GM18867 (cell line): ENCODE results near the gene THOP1.

Experiments
- ATAC-seq: cut with Tn5 transposase; IDR thresholded peaks from one replicate; pipeline ENCODE4 v1.9.1; 2021; ENCODE audit warnings: mild to moderate bottlenecking, moderate library complexity; ENCODE audit not compliant: unreplicated experiment

THOP1 gene

DNA sequence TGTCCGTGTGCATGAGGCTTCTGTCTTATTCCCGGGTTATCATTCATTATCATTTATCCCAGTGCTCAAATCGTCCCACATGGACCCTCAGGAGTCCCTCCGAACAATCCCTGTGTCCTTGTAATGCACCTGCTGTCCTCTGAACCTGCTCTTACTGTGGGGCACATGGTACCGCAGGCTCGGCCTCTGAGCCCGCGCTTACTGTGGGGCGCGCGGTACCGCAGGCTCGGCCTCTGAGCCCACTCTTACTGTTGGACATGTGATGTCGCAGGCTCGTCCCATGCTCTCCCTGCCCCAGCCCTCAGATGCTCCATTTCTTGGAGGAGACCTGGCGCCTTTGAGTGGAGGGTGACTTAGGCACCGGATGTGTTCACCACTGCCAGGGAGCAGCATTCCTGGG, 17.5 kb downstream of the THOP1 start:
- no peak for ATAC-seq

DNA sequence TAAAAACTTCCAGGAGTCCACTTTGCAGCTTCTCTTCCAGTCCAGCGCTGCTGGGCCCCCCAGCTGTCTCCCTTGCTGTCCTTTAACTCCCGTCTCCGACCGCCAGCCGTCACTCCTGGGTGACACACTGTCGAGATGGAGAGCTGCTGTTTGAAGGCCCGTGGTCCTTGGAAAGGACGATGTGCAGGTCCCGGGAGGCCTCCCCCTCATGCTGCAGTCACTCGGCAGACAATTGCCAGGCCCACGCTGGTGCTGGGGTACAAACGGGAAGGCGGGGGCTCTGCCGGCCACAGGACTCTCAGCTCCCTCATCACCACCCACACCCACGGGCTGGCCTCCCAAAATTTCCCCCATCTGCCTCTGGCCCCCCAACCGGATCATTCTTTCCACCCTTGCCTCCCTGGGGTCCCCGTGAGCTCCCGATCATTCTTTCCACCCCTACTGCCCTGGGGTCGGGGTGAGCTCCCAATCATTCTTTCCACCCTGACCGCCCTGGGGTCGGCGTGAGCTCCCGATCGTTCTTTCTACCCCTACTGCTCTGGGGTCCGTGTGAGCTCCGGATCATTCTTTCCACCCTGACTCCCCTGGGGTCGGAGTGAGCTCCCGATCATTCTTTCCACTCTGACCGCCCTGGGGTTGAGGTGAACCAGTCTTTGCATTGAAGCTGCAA, 18.3 kb downstream of the THOP1 start:
- no peak for ATAC-seq

DNA sequence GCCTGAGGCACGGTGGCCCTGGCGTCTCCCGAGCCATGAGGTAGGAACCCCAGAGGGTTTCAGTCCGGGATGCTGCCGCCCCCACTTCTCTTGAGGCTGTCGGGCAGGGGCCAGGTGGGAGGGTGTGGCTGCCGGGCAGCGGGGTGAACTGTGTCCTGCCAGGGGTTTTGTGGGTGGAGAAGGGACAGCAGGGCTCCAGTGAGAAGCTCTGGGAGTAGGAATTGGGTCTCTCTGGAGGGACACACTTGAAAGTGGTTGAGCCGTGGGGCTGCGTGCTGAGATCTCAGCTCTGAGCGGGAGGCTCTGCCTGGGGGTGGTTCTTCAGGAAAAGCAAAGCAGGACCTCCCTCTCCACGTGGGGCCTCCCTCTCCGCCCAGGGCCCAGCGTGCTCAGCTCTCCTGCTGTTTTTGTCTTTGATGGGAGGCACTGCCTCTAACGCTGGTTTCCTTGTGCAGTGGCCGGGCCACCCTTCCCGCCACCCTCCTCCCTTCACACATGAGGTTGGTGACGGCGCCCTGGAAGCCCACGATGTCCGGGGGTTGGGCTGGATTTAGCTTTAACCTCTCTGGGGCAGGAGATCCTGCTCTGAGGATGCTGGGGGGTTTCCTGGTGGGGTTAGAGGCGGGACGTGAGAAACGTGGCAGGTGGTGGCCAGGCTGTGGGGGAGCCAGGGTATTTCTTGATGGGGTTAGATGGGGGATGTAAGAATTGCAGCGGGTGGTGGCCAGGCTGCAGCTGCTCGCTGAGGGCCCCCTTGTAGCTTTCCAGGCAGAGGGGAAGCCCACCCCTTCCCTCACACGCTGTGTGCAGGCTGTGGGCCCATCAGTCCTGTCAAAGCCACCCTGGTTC, 19.1 kb downstream of the THOP1 start:
- ATAC-seq = no peak

DNA sequence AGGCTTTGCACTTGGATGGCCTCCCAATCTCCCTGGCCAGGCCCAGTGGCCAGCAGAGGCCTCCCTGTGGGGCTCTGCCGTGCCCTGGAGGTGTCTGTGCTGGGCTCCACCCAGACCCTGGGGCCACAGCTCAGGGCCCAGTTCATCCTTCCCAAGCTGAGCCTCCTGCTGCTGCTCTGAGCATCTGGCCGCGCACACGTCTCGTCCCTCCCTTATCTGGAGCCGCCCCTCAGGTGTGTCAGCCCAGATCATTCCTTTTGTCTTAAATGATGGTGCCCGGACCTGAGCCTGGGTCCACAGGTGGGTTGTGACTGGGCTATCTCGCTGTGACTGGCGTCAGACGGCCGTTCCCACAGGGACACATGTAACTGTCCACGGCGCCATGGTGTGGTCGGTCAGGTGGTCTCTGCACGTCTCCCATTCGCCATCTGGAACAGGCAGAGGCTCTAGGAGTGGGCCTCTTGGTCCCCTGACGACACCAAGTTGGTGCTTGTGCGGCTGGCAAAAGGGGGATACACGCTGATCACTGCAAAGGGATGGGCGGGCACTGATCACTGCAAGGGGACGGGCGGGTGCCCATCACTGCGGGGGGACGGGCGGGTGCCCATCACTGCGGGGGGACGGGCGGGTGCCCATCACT, 20.1 kb downstream of the THOP1 start:
- no peak for ATAC-seq

DNA sequence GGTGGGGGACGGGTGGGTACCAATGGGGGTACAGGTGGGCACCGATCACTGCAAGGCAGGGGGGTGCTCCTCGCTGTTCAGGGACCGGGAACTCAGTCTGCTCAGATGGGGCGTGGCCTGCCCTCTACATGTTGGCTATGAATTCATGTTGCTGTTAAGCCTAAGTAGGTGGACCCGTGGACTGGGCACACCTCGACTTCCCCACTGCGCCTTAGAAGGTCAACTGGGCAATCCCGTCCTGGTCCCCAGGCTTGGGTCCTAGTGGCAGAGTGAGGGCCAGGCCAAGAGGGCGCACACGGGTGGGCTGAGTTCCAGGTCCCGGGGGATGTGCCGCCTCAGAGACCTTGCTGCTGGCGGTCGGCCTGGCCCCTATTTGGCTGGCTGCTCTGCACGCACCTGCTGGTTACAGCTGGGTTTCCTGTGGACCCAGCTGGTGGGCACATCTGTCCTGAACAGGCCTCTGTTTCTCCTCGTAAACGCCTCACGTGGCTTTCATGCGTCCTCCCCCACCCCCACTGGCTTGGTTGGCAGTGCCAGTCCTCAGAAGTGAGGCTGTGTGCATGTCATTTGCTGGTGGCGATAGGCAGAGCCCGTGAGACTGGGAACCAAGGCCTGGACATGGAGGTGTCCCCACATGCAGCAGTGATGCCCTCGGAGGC, 20.8 kb downstream of the THOP1 start:
- no peak for ATAC-seq

DNA sequence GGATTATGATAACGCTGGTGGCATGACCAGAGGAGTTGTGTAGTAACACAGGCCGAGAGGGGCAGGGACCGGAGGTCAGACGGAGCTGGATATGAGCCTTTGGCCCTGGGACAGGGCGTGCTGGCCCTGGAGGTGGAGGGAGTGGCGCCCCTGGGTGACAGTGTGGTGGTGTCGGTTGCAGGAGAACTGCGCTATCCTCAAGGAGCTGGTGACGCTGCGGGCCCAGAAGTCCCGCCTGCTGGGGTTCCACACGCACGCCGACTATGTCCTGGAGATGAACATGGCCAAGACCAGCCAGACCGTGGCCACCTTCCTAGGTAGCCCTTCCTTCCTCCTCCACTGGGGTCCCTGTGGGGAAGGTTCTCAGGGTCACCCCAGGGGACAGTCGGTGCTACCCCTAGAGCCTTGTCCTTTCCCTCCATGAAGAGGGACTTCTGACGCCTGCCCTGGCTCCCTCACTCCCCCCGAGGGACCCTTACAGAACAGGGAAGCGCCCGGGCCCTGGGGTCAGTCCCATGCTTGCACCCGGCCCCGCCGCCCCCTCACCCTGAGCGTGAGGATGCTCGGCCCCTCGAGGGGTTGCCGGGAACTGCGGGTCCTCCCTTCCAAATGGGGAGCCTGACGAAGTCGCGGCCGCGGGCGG, 21.6 kb downstream of the THOP1 start:
- no peak for ATAC-seq

DNA sequence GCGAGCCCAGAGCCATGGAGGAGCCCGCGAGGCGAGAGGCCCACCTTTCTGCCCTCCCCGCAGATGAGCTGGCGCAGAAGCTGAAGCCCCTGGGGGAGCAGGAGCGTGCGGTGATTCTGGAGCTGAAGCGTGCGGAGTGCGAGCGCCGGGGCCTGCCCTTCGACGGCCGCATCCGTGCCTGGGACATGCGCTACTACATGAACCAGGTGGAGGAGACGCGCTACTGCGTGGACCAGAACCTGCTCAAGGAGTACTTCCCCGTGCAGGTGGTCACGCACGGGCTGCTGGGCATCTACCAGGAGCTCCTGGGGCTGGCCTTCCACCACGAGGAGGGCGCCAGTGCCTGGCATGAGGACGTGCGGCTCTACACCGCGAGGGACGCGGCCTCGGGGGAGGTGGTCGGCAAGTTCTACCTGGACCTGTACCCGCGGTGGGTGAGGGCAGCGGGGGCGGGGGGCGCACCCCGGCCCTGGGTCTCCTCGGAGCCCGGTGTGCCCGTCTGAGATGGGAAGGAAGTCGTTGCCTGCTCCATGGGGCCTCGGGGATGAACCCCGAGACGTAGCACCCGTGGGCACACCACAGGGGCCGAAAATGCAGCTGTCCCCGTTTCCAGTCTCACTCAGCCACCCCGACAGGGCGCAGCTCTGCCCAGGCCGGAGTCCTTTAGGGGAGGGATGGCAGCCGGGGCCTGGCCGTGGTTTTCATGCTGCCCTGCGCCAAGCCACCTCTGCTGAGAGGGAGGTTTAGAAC, 22.3 kb downstream of the THOP1 start:
- no peak for ATAC-seq

DNA sequence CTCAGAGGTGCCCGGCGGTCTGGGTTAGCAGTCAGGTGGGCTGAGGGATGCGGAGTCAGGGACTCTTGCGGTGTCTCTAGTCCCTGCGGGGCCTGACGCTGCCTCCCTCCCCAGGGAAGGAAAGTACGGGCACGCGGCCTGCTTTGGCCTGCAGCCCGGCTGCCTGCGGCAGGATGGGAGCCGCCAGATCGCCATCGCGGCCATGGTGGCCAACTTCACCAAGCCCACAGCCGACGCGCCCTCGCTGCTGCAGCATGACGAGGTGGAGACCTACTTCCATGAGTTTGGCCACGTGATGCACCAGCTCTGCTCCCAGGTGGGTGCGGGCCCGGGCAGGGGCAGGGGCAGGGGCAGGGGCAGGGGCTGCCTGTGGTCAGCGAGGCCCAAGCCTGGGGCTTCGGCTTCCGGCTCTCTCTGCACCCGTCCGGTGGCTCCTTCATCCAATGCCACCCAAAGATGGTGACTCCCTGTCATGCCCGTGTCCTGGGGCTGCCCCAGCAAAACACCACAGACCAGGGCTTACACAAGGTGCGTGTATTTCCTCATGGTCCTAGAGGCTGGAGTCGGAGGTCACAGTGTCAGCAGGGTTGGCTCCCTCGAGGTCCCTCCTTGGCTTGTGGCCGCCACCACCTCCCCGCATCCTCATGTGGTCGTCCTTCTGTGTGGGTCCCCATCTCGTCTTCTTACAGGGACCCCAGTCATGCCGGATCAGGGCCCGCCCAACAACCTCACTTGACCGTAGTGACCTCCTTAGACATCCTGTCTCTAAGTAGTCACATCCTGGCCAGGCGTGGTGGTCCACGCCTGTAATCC, 23.0 kb downstream of the THOP1 start:
- ATAC-seq = no peak

DNA sequence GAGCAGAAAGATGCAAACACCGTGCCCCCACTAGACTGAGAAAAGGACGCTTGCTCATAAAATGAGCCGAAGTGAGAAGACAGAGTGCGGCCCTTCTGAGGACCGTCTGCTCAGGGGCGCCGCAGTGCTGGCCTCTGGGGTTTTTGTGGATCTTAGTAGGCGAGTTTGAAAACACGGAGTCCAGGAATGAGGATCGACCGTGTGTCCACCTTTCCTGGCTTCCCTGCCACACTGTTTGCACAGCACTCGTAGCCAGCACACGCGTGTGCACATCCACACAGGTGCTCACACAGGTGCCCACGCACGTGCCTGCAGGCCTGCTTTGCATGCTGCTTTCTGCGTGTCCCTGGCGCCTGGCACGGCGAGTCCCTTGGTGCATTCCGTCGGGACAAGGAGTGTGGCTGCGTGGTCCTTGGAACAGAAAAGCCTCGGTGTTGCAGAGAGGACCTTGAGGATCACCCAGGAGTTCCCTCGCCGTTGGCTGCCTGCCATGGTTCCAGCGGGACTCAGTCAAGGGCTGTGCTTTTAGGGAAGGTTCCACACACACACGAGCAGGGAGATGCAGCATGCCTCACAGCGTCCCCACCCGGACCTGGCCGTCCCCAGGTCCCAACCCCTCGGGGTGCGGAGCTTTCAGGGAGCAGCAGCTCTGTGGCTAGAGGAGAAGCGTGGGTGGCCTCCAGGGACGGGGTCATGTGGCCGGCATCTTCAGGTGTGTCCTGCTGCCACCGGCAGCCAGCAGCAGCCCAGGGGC, 24.3 kb downstream of the THOP1 start:
- ATAC-seq = no peak

DNA sequence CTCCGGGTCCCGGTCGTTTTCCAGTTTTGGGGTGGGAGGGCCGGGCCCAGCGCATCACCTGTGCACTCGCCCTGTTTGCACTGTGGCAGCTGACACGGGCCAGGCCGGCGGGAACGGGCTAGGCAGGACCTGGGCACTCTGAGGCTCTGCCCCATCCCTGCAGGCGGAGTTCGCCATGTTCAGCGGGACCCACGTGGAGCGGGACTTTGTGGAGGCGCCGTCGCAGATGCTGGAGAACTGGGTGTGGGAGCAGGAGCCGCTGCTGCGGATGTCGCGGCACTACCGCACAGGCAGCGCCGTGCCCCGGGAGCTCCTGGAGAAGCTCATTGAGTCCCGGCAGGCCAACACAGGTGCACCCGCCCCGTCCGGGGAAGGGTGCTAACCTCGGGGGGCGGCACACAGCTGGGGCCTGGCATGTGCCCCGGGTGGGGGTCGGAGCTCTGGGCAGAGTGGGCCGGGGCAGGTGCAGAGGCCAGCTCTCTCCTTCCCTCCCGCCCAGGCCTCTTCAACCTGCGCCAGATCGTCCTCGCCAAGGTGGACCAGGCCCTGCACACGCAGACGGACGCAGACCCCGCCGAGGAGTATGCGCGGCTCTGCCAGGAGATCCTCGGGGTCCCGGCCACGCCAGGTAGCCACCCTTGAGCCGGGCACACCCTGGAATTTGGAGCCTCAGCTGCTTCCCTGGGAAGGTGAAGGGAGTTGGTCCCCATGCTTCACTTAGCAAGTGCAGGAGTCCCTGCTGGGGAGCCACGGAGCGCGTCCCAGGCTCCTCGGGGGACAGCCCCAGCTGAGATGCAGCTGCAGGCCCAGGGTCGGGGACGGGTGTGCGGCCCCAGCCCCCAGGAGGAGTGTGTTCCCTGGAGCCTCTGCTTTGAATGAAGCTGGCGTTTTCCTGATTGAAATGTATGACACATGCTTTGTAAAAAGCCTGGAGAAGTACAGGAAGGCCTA, 25.1 kb downstream of the THOP1 start:
- ATAC-seq = no peak

DNA sequence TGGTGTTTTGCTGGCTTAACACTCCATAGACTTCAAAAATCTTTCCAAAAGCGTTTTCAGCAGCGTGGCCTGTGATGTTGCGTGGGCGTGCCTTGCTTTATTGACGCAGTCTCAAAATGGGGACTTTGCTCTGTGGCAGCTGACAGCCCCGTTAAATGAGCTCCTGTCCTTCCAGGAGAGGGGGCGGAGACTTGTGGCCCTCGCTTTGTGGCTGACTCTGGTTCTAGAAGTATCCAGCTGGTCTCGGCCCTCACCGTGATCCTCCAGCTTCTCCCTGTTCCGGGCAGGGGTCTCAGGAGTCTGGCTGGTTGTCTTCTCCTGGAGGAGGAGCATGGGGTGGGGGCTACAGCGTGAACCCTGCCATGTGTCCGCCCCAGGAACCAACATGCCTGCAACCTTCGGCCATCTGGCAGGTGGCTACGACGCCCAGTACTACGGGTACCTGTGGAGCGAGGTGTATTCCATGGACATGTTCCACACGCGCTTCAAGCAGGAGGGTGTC, 26.0 kb downstream of the THOP1 start:
- ATAC-seq = no peak

DNA sequence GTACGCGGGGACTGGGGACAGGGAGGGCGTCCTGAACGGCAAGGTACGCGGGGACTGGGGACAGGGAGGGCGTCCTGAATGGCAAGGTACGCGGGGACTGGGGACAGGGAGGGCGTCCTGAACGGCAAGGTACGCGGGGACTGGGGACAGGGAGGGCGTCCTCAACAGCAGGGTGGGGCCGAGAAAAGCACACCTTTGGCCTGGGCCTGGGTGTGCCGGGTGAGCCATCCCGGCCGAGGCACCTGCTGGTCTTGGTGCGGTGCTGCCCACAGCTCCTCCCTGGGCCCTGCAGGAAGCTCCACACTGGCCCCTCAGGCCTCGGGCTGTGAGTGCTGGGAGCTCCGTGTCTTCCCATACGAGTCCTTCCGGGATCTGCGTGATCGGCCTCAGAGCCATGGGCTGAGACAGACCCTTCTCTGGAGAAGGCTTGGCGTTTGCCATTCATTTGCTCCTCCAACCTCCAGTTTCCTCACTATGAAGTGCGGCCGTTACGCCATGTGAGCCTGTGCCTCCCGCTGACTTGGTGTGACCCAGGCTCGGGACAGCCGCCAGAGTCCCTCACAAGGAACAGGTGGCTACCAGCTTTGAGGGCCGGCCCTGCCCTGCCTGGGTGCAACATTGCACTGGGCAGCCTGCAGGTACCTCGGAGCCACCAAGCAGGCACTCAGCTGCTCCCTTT, 26.6 kb downstream of the THOP1 start:
- no peak for ATAC-seq

DNA sequence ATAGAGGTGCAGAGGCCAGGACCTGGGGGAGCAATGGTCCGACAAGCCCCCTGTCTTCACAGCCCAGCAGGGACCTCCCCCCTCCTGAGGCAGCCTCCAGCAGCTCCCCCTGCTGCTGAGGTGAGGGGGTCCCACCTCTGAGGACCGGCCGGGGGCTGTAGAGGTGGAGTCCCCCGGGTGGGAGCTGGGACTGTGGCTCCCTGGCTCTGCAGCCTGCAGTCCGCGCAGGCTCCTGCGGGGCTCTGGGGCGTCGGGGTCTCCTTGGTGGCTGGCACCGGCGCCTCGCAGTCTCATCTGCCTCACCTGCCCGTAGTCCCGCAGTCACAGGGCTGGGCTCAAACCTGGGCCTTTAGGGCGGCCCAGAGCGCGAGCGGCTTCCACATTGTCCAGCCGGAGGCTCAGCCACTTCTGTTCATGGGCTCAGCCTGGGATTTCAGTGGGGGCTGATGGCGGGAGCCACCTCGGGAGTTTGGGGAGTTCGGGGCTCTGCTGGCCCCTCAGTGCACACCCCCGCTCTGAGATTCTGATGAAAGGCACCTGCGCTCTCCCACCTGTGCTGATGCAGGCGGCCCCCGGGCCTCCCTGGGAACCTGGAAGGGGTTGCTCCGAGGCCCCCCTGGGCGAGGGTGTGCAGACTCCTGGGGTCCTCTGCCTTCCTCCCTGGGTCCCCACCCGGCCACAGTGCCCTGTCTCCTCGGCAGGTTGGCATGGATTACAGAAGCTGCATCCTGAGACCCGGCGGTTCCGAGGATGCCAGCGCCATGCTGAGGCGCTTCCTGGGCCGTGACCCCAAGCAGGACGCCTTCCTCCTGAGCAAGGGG, 27.3 kb downstream of the THOP1 start:
- no peak for ATAC-seq

DNA sequence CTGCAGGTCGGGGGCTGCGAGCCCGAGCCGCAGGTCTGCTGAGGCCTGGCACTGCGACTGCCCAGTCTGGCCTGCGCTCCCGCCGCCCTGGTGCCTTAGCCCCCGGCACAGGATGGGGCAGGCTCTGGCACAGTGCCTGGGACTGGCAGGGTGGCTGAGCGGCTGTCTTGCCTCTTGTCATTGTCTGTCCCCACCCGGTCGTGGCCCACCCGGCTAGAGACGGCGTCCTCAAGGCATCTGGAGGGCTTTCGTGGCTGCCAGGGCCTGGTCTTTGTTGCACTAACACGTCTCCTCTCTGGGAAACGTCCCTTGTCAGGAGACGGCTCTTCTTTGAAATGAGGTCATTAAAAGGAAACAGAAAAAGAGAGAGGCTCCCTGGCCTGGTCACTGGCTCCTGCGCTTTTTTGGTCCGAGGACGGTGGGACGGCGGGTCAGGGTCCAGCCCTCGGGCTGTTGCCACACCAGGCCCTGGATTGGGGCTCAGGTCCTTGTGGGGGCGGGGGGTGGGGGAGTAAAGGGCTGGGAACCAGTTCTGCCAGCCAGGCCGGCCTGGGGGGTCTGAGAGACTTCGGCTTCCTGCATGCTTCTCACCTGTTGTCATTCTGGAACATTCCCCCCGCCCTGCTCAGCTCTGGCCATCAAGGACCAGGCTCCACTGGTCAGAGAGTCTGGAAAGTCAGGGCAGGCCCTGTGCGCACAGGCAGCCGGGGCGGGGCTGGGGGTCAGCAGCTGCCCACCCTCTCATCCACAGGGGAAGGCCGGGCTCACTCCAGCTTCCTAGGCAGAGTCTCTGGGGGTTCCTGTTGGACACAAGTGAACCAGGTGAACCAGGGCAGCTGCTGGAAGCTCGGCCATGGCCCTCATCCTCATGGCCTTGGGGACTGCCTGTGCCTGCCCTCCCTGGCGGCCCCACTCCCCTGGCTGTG, 28.2 kb downstream of the THOP1 start:
- no peak for ATAC-seq

DNA sequence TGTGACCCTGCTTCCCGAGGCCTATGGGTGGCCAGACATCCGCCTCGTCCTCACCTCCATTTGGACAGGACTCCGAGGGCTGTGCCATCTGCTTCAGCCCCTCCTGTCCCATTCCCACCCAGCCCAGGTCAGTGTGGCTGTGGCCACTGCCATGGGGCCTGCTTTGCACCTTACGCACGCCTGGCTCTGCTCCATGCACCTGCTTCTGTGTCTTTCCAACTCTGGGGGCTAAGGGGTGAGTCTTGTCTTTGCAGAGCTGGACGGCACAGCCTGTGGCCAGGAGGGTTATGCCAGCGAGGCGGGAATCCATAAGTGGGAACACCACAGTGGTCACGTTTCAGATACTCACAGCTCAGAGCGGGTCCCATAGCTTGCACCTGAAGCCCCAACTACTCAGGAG, 29.1 kb downstream of the THOP1 start:
- ATAC-seq = no peak
